HEK293 (cell line): ENCODE results near the gene RNU5B-1.
A peak's percentile ranks its signal among the peaks of the same experiment; 100 is the strongest.

Experiments used
- CTCF ChIA-PET: fragments of 350-600 bp; formaldehyde crosslinking; extraction: SDS; loops from one replicate; lab custom pipeline; 2021; ENCODE audit warnings: antibody characterized with exemption; lab: Yijun Ruan, JAX
- POLR2A ChIA-PET: fragments of 300-600 bp; formaldehyde crosslinking; extraction: SDS; loops from one replicate; lab custom pipeline; 2020; ENCODE audit warnings: antibody characterized with exemption, inconsistent platforms; lab: Yijun Ruan, JAX
- H3K27ac ChIP-seq: fragments of 200-500 bp; sonication (Bioruptor generic); 2 replicates; pipeline ENCODE4 v1.5.1; 2014; ENCODE audit warnings: low read depth, low read length, control low read depth, inconsistent platforms; ENCODE audit errors: extremely low read depth
- H3K36me3 ChIP-seq, 2 experiments: fragments of 200-500 bp in 1 of 2; sonication (Bioruptor generic) in 1 of 2; 1 replicate in 1 of 2; 2 replicates in 1 of 2; pipeline ENCODE4 v1.5.1; 2014 to 2017; ENCODE audit warnings: inconsistent platforms in 2 of 2, low read length in 2 of 2; ENCODE audit not compliant: control insufficient read depth in 2 of 2, insufficient read depth in 1 of 2
- H3K4me1 ChIP-seq: fragments of 200-500 bp; sonication (Bioruptor generic); 2 replicates; pipeline ENCODE4 v1.5.1; 2014; ENCODE audit warnings: mild to moderate bottlenecking, low read length, inconsistent platforms; ENCODE audit not compliant: control insufficient read depth, insufficient read depth
- H3K4me3 ChIP-seq: 2 replicates; pipeline ENCODE4 v1.5.1; 2011; ENCODE audit warnings: low read depth, mild to moderate bottlenecking, control low read depth, low read length, moderate library complexity
- H3K9me3 ChIP-seq: fragments of 200-500 bp; sonication (Bioruptor generic); 2 replicates; pipeline ENCODE4 v1.5.1; 2014; ENCODE audit warnings: low read depth, low read length, inconsistent platforms; ENCODE audit not compliant: control insufficient read depth, insufficient read depth
- EGR2 ChIP-seq: fragments of 450-650 bp; formaldehyde crosslinking; IDR thresholded peaks from 2 replicates; pipeline ENCODE4 v1.5.1; 2016; ENCODE audit warnings: low read depth, missing biosample characterization, missing genetic modification characterization
- FEZF1 ChIP-seq: fragments of 450-650 bp; formaldehyde crosslinking; IDR thresholded peaks from 2 replicates; pipeline ENCODE4 v1.5.1; 2016; ENCODE audit warnings: missing biosample characterization, missing genetic modification characterization
- HOXC10 ChIP-seq: sonication (generic); formaldehyde crosslinking; IDR thresholded peaks from 2 replicates; pipeline ENCODE4 v1.8.1; 2023; ENCODE audit warnings: mild to moderate bottlenecking, missing genetic modification reagents
- MZF1 ChIP-seq: fragments of 450-650 bp; formaldehyde crosslinking; IDR thresholded peaks from 2 replicates; pipeline ENCODE4 v1.5.1; 2017; ENCODE audit warnings: missing biosample characterization, missing genetic modification characterization, borderline replicate concordance
- RBAK ChIP-seq: fragments of 450-650 bp; formaldehyde crosslinking; IDR thresholded peaks from 2 replicates; pipeline ENCODE4 v1.5.1; 2016; ENCODE audit warnings: missing biosample characterization, missing genetic modification characterization
- SCRT2 ChIP-seq: fragments of 450-650 bp; formaldehyde crosslinking; IDR thresholded peaks from 2 replicates; pipeline ENCODE4 v1.5.1; 2016; ENCODE audit warnings: missing biosample characterization, missing genetic modification characterization
- YY1 ChIP-seq: fragments of 450-650 bp; formaldehyde crosslinking; IDR thresholded peaks from 2 replicates; pipeline ENCODE4 v1.5.1; 2018; ENCODE audit warnings: missing biosample characterization, missing genetic modification characterization
- ZFHX2 ChIP-seq: fragments of 450-650 bp; formaldehyde crosslinking; conservative IDR thresholded peaks from 2 replicates; pipeline ENCODE4 v1.5.1; 2016; ENCODE audit warnings: missing biosample characterization, missing genetic modification characterization
- ZNF112 ChIP-seq: fragments of 450-650 bp; formaldehyde crosslinking; IDR thresholded peaks from 2 replicates; pipeline ENCODE4 v1.5.0; 2017; ENCODE audit warnings: missing biosample characterization, missing genetic modification characterization
- ZNF16 ChIP-seq: fragments of 450-650 bp; formaldehyde crosslinking; IDR thresholded peaks from 2 replicates; pipeline ENCODE4 v1.5.1; 2016; ENCODE audit warnings: low read depth, missing biosample characterization, missing genetic modification characterization
- ZNF2 ChIP-seq: fragments of 450-650 bp; formaldehyde crosslinking; IDR thresholded peaks from 2 replicates; pipeline ENCODE4 v1.5.1; 2016; ENCODE audit warnings: missing biosample characterization, missing genetic modification characterization
- ZNF214 ChIP-seq: fragments of 450-650 bp; formaldehyde crosslinking; IDR thresholded peaks from 2 replicates; pipeline ENCODE4 v1.5.1; 2017; ENCODE audit warnings: missing biosample characterization, mild to moderate bottlenecking, missing genetic modification characterization, borderline replicate concordance
- ZNF221 ChIP-seq: fragments of 450-650 bp; formaldehyde crosslinking; IDR thresholded peaks from 2 replicates; pipeline ENCODE4 v1.5.1; 2017; ENCODE audit warnings: missing biosample characterization, missing genetic modification characterization, borderline replicate concordance
- ZNF223 ChIP-seq: fragments of 450-650 bp; formaldehyde crosslinking; IDR thresholded peaks from 2 replicates; pipeline ENCODE4 v1.5.1; 2016; ENCODE audit warnings: missing biosample characterization, missing genetic modification characterization
- ZNF311 ChIP-seq: fragments of 450-650 bp; formaldehyde crosslinking; IDR thresholded peaks from 2 replicates; pipeline ENCODE4 v1.5.1; 2017; ENCODE audit warnings: missing biosample characterization, missing genetic modification characterization, borderline replicate concordance
- ZNF354C ChIP-seq: fragments of 450-650 bp; formaldehyde crosslinking; IDR thresholded peaks from 2 replicates; pipeline ENCODE4 v1.5.1; 2016; ENCODE audit warnings: missing biosample characterization, missing genetic modification characterization, low read depth, borderline replicate concordance
- ZNF366 ChIP-seq: fragments of 450-650 bp; formaldehyde crosslinking; conservative IDR thresholded peaks from 2 replicates; pipeline ENCODE4 v1.5.1; 2016; ENCODE audit warnings: missing biosample characterization, missing genetic modification characterization
- ZNF404 ChIP-seq: fragments of 450-650 bp; formaldehyde crosslinking; IDR thresholded peaks from 2 replicates; pipeline ENCODE4 v1.5.1; 2017; ENCODE audit warnings: missing biosample characterization, missing genetic modification characterization
- ZNF423 ChIP-seq: fragments of 450-650 bp; formaldehyde crosslinking; IDR thresholded peaks from 2 replicates; pipeline ENCODE4 v1.5.1; 2016; ENCODE audit warnings: missing biosample characterization, missing genetic modification characterization
- ZNF658 ChIP-seq: fragments of 450-650 bp; formaldehyde crosslinking; IDR thresholded peaks from 2 replicates; pipeline ENCODE4; 2016; ENCODE audit warnings: missing biosample characterization, missing genetic modification characterization
- ZNF660 ChIP-seq: fragments of 450-650 bp; IDR thresholded peaks from 2 replicates; pipeline ENCODE4 v1.5.1; 2018; ENCODE audit warnings: missing biosample characterization, mild to moderate bottlenecking, missing genetic modification characterization
- ZNF707 ChIP-seq: fragments of 450-650 bp; formaldehyde crosslinking; IDR thresholded peaks from 2 replicates; pipeline ENCODE4 v1.5.1; 2016; ENCODE audit warnings: missing biosample characterization, missing genetic modification characterization
- ZNF768 ChIP-seq: fragments of 450-650 bp; formaldehyde crosslinking; IDR thresholded peaks from 2 replicates; pipeline ENCODE4 v1.5.1; 2018; ENCODE audit warnings: missing biosample characterization, mild to moderate bottlenecking, missing genetic modification characterization
- ZNF791 ChIP-seq: fragments of 450-650 bp; formaldehyde crosslinking; IDR thresholded peaks from 2 replicates; pipeline ENCODE4 v1.5.1; 2016; ENCODE audit warnings: missing biosample characterization, missing genetic modification characterization
- ZNF830 ChIP-seq: fragments of 450-650 bp; IDR thresholded peaks from 2 replicates; pipeline ENCODE4 v1.5.0; 2018; ENCODE audit warnings: missing biosample characterization, missing genetic modification characterization, low read depth, mild to moderate bottlenecking, moderate library complexity
- TF ChIP-seq, protein P1 (sequence below): fragments of 450-650 bp; formaldehyde crosslinking; IDR thresholded peaks from 2 replicates; pipeline ENCODE4 v1.5.1; 2017; ENCODE audit warnings: missing biosample characterization, missing genetic modification characterization
- TF ChIP-seq, protein P2 (sequence below): fragments of 450-650 bp; formaldehyde crosslinking; IDR thresholded peaks from 2 replicates; pipeline ENCODE4 v1.5.1; 2017; ENCODE audit warnings: missing biosample characterization, mild to moderate bottlenecking, missing genetic modification characterization, moderate library complexity

The RNU5B-1 gene

DNA sequence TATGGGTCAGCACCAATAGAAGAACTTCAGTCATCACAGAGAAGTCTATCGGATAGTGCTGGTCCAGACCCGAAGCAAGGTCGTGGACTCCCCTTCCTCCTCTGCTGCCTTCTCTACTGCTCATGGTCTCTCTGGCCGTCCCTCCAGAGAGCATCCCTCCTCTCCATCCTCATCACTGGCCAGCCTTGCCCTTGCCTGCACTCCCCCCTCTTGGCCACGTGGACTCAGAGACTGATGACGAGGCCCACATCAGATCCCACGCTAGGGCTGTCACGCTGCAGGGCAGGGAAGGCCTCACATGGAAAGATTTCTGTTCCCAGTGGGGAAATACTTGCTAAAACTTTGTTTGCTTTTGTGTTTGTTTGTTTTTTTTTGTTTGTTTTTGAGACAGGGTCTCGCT, 38.0 kb downstream of the RNU5B-1 start:
- POLR2A ChIA-PET: interaction anchor here (0.6 kb wide), 1 partner anchor 56 kb away, joined by 4 read pairs; no protein-coding TSS in a partner anchor
- Histone ChIP-seq H3K4me1 (peaks cover 2% of the 10 kb centered on the region), H3K9me3 (no peaks in the 10 kb centered on the region), H3K4me3 (no peak overlapping the region), H3K36me3 (no peaks in the 10 kb centered on the region), H3K27ac (no peak overlapping the region)
- CTCF ChIA-PET: interaction anchor here (1.3 kb wide), 1 partner anchor 22 kb away, joined by 4 read pairs; no protein-coding TSS in a partner anchor
- no peak for TF ChIP-seq ZNF354C (tag by site-specific recombination)
- no peak for TF ChIP-seq ZNF830
- TF ChIP-seq ZNF366 (tag by site-specific recombination): no peak
- TF ChIP-seq ZNF214 (tag by site-specific recombination): no peak
- no peak for TF ChIP-seq ZNF311 (tag by site-specific recombination)
- no peak for TF ChIP-seq ZNF660 (tag by site-specific recombination)

- CTCF ChIA-PET: no interaction called here
- TF ChIP-seq ZNF404 (no peak), MZF1 (no peak), ZNF658 (tag by site-specific recombination) (no peak), EGR2 (tag by site-specific recombination) (peak; percentile 42; the same call in 1 of the 2 replicates), ZNF2 (tag by site-specific recombination) (no peak), HOXC10 (CRISPR knock-in tag) (no peak), SCRT2 (tag by site-specific recombination) (peak; percentile 55; the same call in 1 of the 2 replicates), ZNF223 (no peak), ZFHX2 (tag by site-specific recombination) (peak; percentile 66), ZNF221 (tag by site-specific recombination) (no peak), ZNF311 (tag by site-specific recombination) (no peak), ZNF112 (tag by site-specific recombination) (no peak), ZNF423 (tag by site-specific recombination) (peak; percentile 59; the same call in 1 of the 2 replicates), RBAK (tag by site-specific recombination) (no peak), ZNF768 (tag by site-specific recombination) (no peak), ZNF16 (no peak), FEZF1 (tag by site-specific recombination) (peak; percentile 40; the same call in 1 of the 2 replicates), YY1 (0 out of 2 replicates have a peak, but pooled peaks have one; percentile 29), ZNF791 (no peak), ZNF707 (tag by site-specific recombination) (no peak)
- TF ChIP-seq, protein P1, sequence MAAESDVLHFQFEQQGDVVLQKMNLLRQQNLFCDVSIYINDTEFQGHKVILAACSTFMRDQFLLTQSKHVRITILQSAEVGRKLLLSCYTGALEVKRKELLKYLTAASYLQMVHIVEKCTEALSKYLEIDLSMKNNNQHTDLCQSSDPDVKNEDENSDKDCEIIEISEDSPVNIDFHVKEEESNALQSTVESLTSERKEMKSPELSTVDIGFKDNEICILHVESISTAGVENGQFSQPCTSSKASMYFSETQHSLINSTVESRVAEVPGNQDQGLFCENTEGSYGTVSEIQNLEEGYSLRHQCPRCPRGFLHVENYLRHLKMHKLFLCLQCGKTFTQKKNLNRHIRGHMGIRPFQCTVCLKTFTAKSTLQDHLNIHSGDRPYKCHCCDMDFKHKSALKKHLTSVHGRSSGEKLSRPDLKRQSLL (tag by site-specific recombination): no peak
- TF ChIP-seq, protein P2, sequence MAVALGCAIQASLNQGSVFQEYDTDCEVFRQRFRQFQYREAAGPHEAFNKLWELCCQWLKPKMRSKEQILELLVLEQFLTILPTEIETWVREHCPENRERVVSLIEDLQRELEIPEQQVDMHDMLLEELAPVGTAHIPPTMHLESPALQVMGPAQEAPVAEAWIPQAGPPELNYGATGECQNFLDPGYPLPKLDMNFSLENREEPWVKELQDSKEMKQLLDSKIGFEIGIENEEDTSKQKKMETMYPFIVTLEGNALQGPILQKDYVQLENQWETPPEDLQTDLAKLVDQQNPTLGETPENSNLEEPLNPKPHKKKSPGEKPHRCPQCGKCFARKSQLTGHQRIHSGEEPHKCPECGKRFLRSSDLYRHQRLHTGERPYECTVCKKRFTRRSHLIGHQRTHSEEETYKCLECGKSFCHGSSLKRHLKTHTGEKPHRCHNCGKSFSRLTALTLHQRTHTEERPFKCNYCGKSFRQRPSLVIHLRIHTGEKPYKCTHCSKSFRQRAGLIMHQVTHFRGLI (tag by site-specific recombination): no peak
These were observed 39.0 kb downstream of the RNU5B-1 start for GRCh38 chr15:65343374-65343981.

More at GRCh38 chr15:65343374-65343981, 39.0 kb downstream of the RNU5B-1 start:
- Histone ChIP-seq H3K36me3 (no peaks in the 10 kb centered on the region), H3K9me3 (no peaks in the 10 kb centered on the region), H3K4me3 (no peak overlapping the region), H3K27ac (no peak overlapping the region), H3K4me1 (no peaks in the 10 kb centered on the region)
- POLR2A ChIA-PET: interaction anchor here (0.6 kb wide), 1 partner anchor 55 kb away, joined by 4 read pairs; no protein-coding TSS in a partner anchor
